H1 (cell line): Measurements from ENCODE around the gene SRSF9. TPM values are rescaled to one million over a fixed set of nuclear protein-coding genes. Genes with fewer than 3 reads are reported as not detected.

ENCODE experiments used
- CHD7 ChIP-seq: fragments of 300-600 bp; sonication (generic); IDR thresholded peaks from 2 replicates; pipeline ENCODE4 v1.7.1; 2012; ENCODE audit warnings: low read length, moderate library complexity, mild to moderate bottlenecking, inconsistent platforms; ENCODE audit not compliant: insufficient replicate concordance
- GTF2F1 ChIP-seq: IDR thresholded peaks from 2 replicates; pipeline ENCODE4 v1.6.1; 2012; ENCODE audit warnings: low read depth, low read length, improper control_type of control experiment, borderline replicate concordance
- TAF7 ChIP-seq: optimal IDR thresholded peaks from 2 replicates; pipeline ENCODE3; 2011; ENCODE audit warnings: low read depth, mild to moderate bottlenecking, inconsistent platforms, low read length, moderate library complexity, borderline replicate concordance
- polyA plus RNA-seq, 7 experiments: library from polyadenylated mRNA; depleted of rRNA in 3 of 7; stranded (reverse) in 5 of 7; unstranded in 2 of 7; fragments of >200 nt in 5 of 7; fragments of 200-250 nt in 2 of 7; gene quantifications; 1 replicate in 5 of 7; 2 replicates in 1 of 7; 4 replicates in 1 of 7; pipeline versions ENCODE4 v1.2.1 to v1.2.3, GENCODE V29; 2011 to 2013; ENCODE audit warnings: missing spikeins in 2 of 7, mixed read lengths in 2 of 7
- total RNA-seq: library from RNA; stranded (reverse); fragmentation: NEBNext Ultra II Directional; extraction: Animal tissue kit (Norgen Biotek cat#: 25700); gene quantifications from 2 replicates; pipeline ENCODE4 v1.2.1, GENCODE V29; 2021

The SRSF9 gene
- total and polyA plus RNA-seq, 2 of the 8 experiments (the other 6 are each of a cell fraction or from before 2014, with no cell fraction given), result 172 to 304 TPM

- no peak for TF ChIP-seq CHD7
- TF ChIP-seq GTF2F1, result no peak
- TF ChIP-seq TAF7, result no peak
- TF ChIP-seq, all 59 proteins: peak for 2
Observed at GRCh38 chr12:120463712-120464111, 5.8 kb downstream of the SRSF9 start (continued).
